Subcutaneous adipose tissue (tissue), 4 donors: ENCODE measurements around the gene ERGIC3. TPM values are rescaled to one million over a fixed set of nuclear protein-coding genes. Genes with fewer than 3 reads are reported as not detected.

Experiments
- CTCF ChIP-seq: fragments of 450-650 bp; IDR thresholded peaks from one replicate; pipeline ENCODE4 v1.5.1; 2016; ENCODE audit warnings: low read depth, mild to moderate bottlenecking, control low read depth, antibody characterized with exemption, moderate library complexity
- total RNA-seq, 4 donors: library from RNA; depleted of rRNA; stranded (reverse); fragments of >200 nt; gene quantifications; one replicate each; pipeline ENCODE4 v1.1.0, GENCODE V29; 2016

ERGIC3 gene
- total RNA-seq, 4 donors from 2014 or later: 99.9 to 207 (median 181) TPM

DNA sequence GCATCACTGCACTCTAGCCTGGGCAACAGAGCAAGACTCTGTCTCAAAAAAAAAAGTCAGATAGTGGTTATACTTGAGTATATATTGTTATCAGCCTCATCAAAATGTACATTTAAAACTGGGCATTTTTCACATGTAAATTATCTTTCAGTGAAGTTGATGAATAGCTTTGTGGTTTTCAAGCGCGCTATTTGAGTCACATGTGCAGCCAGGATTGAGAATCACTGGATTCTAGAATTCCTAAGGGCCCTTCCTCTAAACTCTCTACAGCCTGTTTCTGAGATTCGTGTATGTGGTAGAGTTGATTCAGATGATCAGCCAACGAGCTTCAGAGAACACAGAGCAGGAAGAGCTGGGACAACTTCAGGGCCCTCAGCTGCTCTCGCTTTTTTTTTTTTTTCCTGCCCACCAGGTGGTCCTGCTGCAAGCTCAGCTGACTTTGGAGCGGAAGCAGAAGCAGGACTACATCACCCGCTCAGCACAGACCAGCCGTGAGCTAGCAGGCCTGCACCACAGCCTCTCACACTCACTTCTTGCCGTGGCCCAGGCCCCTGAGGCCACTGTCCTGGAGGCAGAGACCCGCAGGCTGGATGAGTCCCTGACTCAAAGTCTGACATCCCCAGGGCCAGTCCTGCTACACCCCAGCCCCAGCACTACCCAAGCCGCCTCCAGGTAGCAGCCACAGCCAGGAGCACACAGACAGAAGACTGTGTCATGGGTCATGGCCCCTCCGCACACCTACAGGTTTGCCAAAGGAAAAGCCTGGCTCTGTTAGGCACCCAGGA is 30.7 kb upstream of the ERGIC3 start:
- no peak for TF ChIP-seq CTCF

DNA sequence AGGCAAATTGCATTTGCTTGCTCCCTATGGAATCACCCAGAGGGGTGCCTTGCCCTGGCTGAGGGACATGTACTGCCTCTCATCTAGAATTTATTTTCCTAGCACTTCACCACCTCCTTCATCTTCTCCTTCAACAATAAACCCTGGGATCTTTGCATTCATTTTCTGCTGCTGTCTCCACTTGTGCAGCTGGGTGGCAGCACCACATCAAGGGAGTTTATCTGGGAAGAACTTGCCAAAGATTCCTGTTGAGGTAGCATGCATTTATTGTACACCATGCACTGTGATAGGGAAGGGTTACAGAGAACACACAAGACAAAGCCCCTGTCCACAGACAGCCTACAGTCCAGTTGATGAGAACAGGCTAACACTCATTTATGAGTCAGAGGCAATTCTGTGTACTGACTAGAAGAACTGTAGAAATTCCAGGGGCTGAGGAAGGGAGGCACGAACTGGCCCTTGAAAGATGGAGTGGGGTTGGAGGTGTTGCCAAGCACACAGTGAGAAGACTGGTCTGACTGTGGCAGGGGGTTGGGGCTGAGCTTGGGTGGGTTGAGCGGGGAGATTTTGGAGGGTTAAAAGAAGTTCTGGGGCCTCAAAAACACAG is 30.0 kb upstream of the ERGIC3 start:
- TF ChIP-seq CTCF: no peak

DNA sequence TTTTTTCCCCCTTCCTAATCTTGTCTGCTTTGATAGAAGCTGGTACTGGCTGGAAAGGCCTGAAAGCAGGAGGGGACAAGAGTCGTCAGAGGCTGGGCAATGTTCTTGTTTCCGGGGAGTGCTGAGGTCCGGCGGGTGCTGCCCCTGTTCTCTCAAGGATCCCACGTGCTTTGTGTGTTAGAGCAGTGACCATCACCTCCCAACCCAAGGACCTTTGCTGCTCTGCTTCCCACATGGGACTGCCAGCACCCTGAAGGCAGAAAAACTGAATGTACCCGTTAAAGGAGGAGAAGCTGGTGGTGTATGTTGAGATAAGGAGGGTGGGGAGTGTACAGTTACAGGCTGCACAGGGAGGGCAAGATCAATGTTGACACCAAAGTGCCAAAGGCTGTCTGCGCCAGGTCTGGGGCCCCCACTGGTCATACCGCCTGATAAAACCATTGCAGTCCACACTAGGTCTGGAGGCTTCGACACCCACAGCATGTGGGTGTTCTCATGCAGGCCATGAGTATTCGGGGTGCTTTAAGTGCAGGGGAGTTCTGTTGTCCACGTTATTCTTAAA is 27.4 kb upstream of the ERGIC3 start:
- no peak for TF ChIP-seq CTCF

GRCh38 chr20:35515341-35515740 is 26.5 kb upstream of the ERGIC3 start:
- TF ChIP-seq CTCF: no peak

DNA sequence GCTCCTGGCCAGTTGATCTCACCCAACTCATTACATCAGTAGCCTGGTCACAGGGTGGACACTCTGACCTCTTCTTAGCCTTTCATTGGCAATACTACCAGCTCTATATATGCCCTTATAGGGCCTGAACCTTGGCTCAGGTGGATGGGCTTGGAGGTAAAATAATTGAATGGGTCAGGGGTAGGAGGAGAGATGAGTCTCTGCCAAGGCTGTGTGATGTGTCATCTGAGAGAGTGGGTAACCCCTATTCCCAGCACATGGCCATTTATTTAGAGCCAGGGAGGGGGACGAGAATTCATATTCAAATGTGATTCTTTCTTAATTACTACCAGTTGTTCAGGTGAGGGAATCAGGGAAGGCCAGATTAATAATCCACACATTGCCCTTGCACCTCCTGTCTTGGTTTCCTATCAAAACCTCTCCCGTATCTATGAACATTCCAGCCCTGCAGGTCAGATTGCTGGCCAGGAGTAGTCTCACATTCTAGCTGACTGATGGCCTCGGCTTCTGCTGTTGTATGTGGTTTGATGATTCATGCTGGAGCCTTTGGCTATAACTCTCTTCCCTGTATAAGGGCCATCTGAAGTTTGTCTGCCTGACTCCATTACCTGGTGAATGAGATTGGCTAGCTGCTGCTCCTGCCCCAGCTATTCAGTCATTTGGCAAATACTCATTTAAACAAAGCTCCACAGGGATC is 25.8 kb upstream of the ERGIC3 start:
- no peak for TF ChIP-seq CTCF

DNA sequence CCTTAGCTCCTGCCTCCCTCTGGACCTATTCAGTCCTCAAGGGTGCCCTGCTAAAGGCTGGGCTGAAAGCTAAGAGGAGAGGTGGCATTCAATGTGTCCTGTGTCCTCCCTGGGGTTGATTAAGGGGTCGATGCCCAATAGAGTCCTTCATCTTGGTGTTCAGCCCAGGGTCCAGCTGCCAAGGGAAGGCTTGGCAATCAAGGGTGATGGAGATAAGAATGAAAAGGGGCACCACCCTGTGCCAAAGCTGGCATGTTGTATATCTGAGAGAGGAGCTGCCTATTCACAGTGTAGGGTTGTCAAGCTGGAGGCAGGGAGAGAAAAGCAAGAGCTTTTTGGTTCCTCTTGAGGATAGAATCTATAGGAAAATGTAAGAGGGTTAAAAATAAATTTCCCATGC is 24.8 kb upstream of the ERGIC3 start:
- no peak for TF ChIP-seq CTCF

GRCh38 chr20:35518955-35519354 is 22.9 kb upstream of the ERGIC3 start:
- TF ChIP-seq CTCF: no peak
